Mesenchymal stem cell (in vitro differentiated cells and primary cell): ENCODE data around the gene SRP68.

Experiments used
- DNase-seq: peaks from one replicate; pipeline ENCODE4 v3.0.0-alpha.2; 2013
- H2AFZ ChIP-seq: one replicate; pipeline ENCODE4 v1.6.1; 2013; ENCODE audit warnings: low read depth, mild to moderate bottlenecking, control low read depth, inconsistent platforms, low read length, moderate library complexity
- H2AK5ac ChIP-seq: 2 replicates; pipeline ENCODE4 v1.6.1; 2013; ENCODE audit warnings: low read length, moderate library complexity, mild to moderate bottlenecking, inconsistent platforms; ENCODE audit not compliant: severe bottlenecking
- H2BK120ac ChIP-seq: one replicate; pipeline ENCODE4 v1.6.1; 2013; ENCODE audit warnings: low read depth, mild to moderate bottlenecking, inconsistent platforms, low read length, moderate library complexity
- H2BK12ac ChIP-seq, 2 experiments: one replicate each; pipeline ENCODE4 v1.6.1; 2013; ENCODE audit warnings: inconsistent platforms in 2 of 2, low read length in 2 of 2, mild to moderate bottlenecking in 2 of 2, moderate library complexity in 2 of 2, control low read depth in 1 of 2
- H2BK15ac ChIP-seq: one replicate; pipeline ENCODE4 v1.6.1; 2013; ENCODE audit warnings: mild to moderate bottlenecking, low read depth, inconsistent platforms; ENCODE audit not compliant: poor library complexity, severe bottlenecking
- H2BK5ac ChIP-seq: 2 replicates; pipeline ENCODE4 v1.6.1; 2013; ENCODE audit warnings: low read depth, mild to moderate bottlenecking, low read length, control low read depth, inconsistent platforms; ENCODE audit not compliant: poor library complexity, severe bottlenecking
- H3K14ac ChIP-seq, 2 experiments: one replicate each; pipeline ENCODE4 v1.6.1; 2013; ENCODE audit warnings: inconsistent platforms in 2 of 2, low read length in 2 of 2, control low read depth in 1 of 2, mild to moderate bottlenecking in 1 of 2, moderate library complexity in 1 of 2
- H3K18ac ChIP-seq, 2 experiments: one replicate each; pipeline ENCODE4 v1.6.1; 2013; ENCODE audit warnings: inconsistent platforms in 2 of 2, low read length in 2 of 2, control low read depth in 1 of 2, low read depth in 1 of 2, mild to moderate bottlenecking in 1 of 2
- H3K23ac ChIP-seq, 2 experiments: one replicate each; pipeline ENCODE4 v1.6.1; 2013; ENCODE audit warnings: inconsistent platforms in 2 of 2, low read length in 2 of 2, mild to moderate bottlenecking in 2 of 2, moderate library complexity in 2 of 2, control low read depth in 1 of 2
- H3K27ac ChIP-seq: 2 replicates; pipeline ENCODE4 v1.5.1; 2013; ENCODE audit warnings: mild to moderate bottlenecking, moderate library complexity, low read length, control low read depth, inconsistent platforms; ENCODE audit not compliant: poor library complexity, severe bottlenecking
- H3K27me3 ChIP-seq, 2 experiments: 2 replicates each; pipeline versions ENCODE4 v1.6.1 to v1.7.0; 2013; ENCODE audit warnings: low read length in 2 of 2, mild to moderate bottlenecking in 2 of 2, moderate library complexity in 2 of 2, control low read depth in 1 of 2, inconsistent platforms in 1 of 2; ENCODE audit not compliant: control insufficient read depth in 1 of 2, insufficient read depth in 1 of 2
- H3K36me3 ChIP-seq, 2 experiments: 2 replicates each; pipeline versions ENCODE4 v1.6.1 to v1.7.0; 2013; ENCODE audit warnings: low read length in 2 of 2, control low read depth in 1 of 2, inconsistent platforms in 1 of 2, low read depth in 1 of 2, mild to moderate bottlenecking in 1 of 2; ENCODE audit not compliant: insufficient read depth in 2 of 2, control insufficient read depth in 1 of 2
- H3K4ac ChIP-seq, 2 experiments: one replicate each; pipeline ENCODE4 v1.6.1; 2013; ENCODE audit warnings: inconsistent platforms in 2 of 2, low read length in 2 of 2, mild to moderate bottlenecking in 2 of 2, moderate library complexity in 2 of 2, control low read depth in 1 of 2, low read depth in 1 of 2
- H3K4me1 ChIP-seq: 2 replicates; pipeline ENCODE4 v1.6.1; 2013; ENCODE audit warnings: low read depth, low read length, control low read depth; ENCODE audit not compliant: control insufficient read depth, insufficient read depth
- H3K4me2 ChIP-seq: 2 replicates; pipeline ENCODE4 v1.6.1; 2013; ENCODE audit warnings: low read length, mild to moderate bottlenecking, inconsistent platforms; ENCODE audit not compliant: poor library complexity, severe bottlenecking
- H3K4me3 ChIP-seq, 2 experiments: 2 replicates each; pipeline versions ENCODE4 v1.5.1 to v1.7.0; 2013; ENCODE audit warnings: low read length in 2 of 2, mild to moderate bottlenecking in 2 of 2, control low read depth in 1 of 2, low read depth in 1 of 2; ENCODE audit not compliant: insufficient read depth in 1 of 2
- H3K79me1 ChIP-seq: replicated peaks from 2 replicates; pipeline ENCODE4 v1.6.1; 2013; ENCODE audit warnings: mild to moderate bottlenecking, control low read depth, low read length, inconsistent platforms; ENCODE audit not compliant: poor library complexity, severe bottlenecking
- H3K9ac ChIP-seq: 2 replicates; pipeline ENCODE4 v1.7.0; 2013; ENCODE audit warnings: mild to moderate bottlenecking, low read length, moderate library complexity
- H3K9me3 ChIP-seq: 2 replicates; pipeline ENCODE4 v1.7.0; 2013; ENCODE audit warnings: mild to moderate bottlenecking, low read length; ENCODE audit not compliant: control insufficient read depth
- H4K8ac ChIP-seq: one replicate; pipeline ENCODE4 v1.6.1; 2013; ENCODE audit warnings: inconsistent platforms, mild to moderate bottlenecking, low read length, moderate library complexity
- H4K91ac ChIP-seq: one replicate; pipeline ENCODE4 v1.6.1; 2013; ENCODE audit warnings: mild to moderate bottlenecking, low read length, inconsistent platforms
- WGBS: methylation state at CpG from one replicate; pipeline ENCODE4 v1.1.7; 2013; ENCODE audit warnings: mixed read lengths; 5-methylcytosine and 5-hydroxymethylcytosine counted together

The SRP68 gene

DNA sequence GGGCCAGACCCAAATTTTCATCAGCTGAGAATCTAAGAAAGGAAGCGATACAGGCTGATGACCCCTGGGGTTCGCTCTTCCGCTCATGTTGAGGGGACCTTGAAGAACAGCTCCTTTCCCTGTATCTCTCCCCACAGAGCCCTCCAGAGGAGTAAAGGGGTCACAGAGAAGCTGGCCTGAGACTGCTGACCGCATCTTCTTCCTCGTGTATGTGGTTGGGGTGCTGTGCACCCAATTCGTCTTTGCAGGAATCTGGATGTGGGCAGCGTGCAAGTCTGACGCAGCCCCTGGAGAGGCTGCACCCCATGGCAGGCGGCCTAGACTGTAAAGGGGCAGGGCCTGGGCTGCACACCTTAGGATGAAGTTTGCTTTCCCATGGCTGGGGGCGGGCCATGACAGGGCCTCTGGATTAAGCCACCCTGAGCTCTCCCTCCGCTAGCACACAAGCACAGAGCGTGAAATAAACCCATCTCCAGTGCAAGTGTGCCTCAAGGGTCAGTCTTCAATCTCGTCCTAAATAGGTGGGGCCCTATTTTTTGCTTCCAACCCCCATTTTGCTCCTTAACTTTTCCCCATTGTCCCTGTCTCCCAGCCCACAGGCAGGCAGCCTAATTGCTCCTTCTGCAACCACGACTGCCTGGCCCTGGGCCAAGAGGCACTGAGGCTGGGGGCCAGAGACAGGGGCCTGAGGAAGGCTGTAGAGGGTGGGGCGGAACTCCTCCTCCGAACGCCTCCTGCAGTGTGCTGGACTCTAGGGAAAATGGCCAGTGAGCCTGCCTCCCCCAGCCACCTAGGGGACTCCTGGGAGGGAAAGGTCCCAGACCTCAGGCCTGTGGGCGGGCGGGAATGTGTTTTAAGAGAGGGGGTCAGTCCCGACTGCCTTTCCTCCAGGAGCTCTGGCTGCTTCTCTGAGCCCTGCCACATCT lies 10.3 kb upstream of the SRP68 start:
- H2AFZ ChIP-seq: no peak overlapping the region
- peaks cover 4% of the 10 kb centered on the region for H3K79me1 ChIP-seq
- no peak for DNase-seq
- no peak overlapping the region for H2AK5ac ChIP-seq
- peaks cover 21% of the 10 kb centered on the region for H3K4me1 ChIP-seq
- no peak overlapping the region for H4K8ac ChIP-seq
- no peaks in the 10 kb centered on the region for H3K9me3 ChIP-seq
- H3K36me3 ChIP-seq: peaks cover 48 to 61% of the 10 kb centered on the region in 2 experiments
- H2BK12ac ChIP-seq: no peak overlapping the region
- H2BK15ac ChIP-seq: no peak overlapping the region
- H3K27me3 ChIP-seq: peaks cover 31 to 35% of the 10 kb centered on the region in 2 experiments
- no peak overlapping the region for H3K27ac ChIP-seq
- no peak overlapping the region for H3K4me2 ChIP-seq
- no peak overlapping the region for H3K23ac ChIP-seq
- no peak overlapping the region for H4K91ac ChIP-seq
- H3K18ac ChIP-seq: no peak overlapping the region
- H2BK120ac ChIP-seq: no peak overlapping the region
- no peak overlapping the region for H3K4me3 ChIP-seq
- H3K4ac ChIP-seq: no peak overlapping the region
- 87% methylated on average over 20 of the region's 20 CpGs for WGBS
- no peak overlapping the region for H2BK5ac ChIP-seq
- no peak overlapping the region for H3K14ac ChIP-seq
- H3K9ac ChIP-seq: no peak overlapping the region

DNA sequence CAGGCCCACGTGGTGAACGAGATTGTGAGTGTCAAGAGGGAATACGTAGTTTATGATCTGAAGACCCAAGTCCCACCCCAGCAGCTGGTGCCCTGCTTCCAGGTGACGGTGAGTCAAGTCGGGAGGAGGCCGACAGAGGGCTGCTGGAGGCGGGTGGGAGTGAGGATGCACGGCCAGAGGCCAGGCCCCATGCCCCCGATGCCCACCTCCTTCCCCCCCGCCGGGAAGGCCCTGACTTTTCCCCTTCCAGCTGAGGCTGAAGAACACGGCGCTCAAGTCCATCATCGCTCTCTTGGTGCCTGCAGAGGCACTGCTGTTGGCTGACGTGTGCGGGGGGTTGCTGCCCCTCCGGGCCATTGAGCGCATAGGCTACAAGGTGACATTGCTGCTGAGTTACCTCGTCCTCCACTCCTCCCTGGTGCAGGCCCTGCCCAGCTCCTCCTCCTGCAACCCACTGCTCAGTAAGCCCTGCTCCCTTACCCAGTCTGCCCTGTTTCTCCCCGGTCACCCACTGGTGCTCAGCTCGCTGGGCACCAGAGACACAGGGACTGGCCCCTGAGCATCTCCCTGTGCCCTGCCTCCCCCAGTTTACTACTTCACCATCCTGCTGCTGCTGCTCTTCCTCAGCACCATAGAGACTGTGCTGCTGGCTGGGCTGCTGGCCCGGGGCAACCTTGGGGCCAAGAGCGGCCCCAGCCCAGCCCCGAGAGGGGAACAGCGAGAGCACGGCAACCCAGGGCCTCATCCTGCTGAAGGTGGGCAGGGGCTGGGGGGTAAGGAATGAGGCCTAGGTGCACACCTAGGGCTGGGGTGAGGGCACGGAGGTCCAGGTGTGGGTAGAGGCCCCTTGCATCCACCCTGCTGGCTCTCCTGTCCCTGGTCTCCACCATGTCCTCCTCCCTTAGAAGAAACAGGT lies 9.2 kb upstream of the SRP68 start:
- H2BK120ac ChIP-seq: no peak overlapping the region
- H3K79me1 ChIP-seq: peaks cover 1% of the 10 kb centered on the region
- H3K27me3 ChIP-seq: peaks cover 42 to 45% of the 10 kb centered on the region in 2 experiments
- H3K14ac ChIP-seq: no peak overlapping the region
- no peak overlapping the region for H2BK5ac ChIP-seq
- no peak overlapping the region for H2AFZ ChIP-seq
- no peaks in the 10 kb centered on the region for H3K9me3 ChIP-seq
- H3K18ac ChIP-seq: no peak overlapping the region
- H2BK12ac ChIP-seq: no peak overlapping the region
- no peak overlapping the region for H4K91ac ChIP-seq
- H2AK5ac ChIP-seq: no peak overlapping the region
- peaks cover 28% of the 10 kb centered on the region for H3K4me1 ChIP-seq
- 81% methylated on average over 25 of the region's 27 CpGs for WGBS
- H3K23ac ChIP-seq: no peak overlapping the region
- H3K4me2 ChIP-seq: no peak overlapping the region
- DNase-seq: no peak
- H3K4me3 ChIP-seq: no peak overlapping the region
- peaks cover 38 to 51% of the 10 kb centered on the region in 2 experiments for H3K36me3 ChIP-seq
- H3K4ac ChIP-seq: no peak overlapping the region
- no peak overlapping the region for H4K8ac ChIP-seq
- H3K27ac ChIP-seq: no peak overlapping the region
- no peak overlapping the region for H3K9ac ChIP-seq
- peak overlapping the region; percentile 60 for H2BK15ac ChIP-seq

DNA sequence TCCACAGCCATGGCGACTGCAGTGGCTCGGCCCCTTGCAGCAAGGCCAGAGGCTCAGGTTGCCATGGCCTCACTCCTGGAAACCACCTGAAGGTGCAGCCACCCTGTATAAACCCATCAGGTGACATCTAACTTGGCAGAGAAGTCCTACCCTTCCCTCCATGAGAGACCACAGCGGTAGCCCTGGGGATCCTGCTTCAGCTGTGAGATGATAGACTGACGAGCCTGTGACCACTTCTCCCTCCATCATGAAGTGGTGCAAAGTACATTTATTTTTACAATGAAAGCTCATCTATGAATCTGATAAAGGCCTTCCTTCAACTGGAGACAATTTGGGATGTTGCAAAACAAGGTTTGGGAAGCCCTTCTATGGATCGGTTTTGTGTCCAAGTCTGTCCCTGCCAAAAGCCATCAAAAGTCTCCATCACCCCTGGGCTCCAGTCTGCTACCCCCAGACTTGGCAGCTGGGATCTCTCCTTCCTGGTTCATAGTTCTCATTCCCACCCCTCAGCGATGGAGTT lies 8.5 kb upstream of the SRP68 start:
- Histone ChIP-seq H3K9me3 (no peaks in the 10 kb centered on the region), H3K79me1 (no peaks in the 10 kb centered on the region), H3K9ac (no peak overlapping the region), H2BK120ac (no peak overlapping the region), H3K4me2 (no peak overlapping the region), H4K8ac (no peak overlapping the region), H3K18ac (no peak overlapping the region), H3K36me3 (peaks cover 33 to 44% of the 10 kb centered on the region in 2 experiments), H3K23ac (no peak overlapping the region), H2BK15ac (no peak overlapping the region), H2AFZ (no peak overlapping the region), H3K4me1 (peaks cover 34% of the 10 kb centered on the region), H2BK5ac (no peak overlapping the region), H3K27ac (no peak overlapping the region), H3K4me3 (no peak overlapping the region), H4K91ac (no peak overlapping the region), H3K14ac (no peak overlapping the region), H3K4ac (no peak overlapping the region), H3K27me3 (peaks cover 49 to 53% of the 10 kb centered on the region in 2 experiments), H2AK5ac (no peak overlapping the region), H2BK12ac (no peak overlapping the region)
- DNase-seq: no peak
- 79% methylated on average over 5 of the region's 6 CpGs for WGBS
